Measurements from ENCODE around the gene NFKB1. TPM values are rescaled to one million over a fixed set of nuclear protein-coding genes. Genes with fewer than 3 reads are reported as not detected.

The NFKB1 gene
- total RNA-seq, 4 donors from 2014 or later, result 37.9 to 45.5 (median 43.4) TPM

- no peak for DNase-seq (ENCODE audit: low spot score in 2 of 2)
- no peak overlapping the region for H3K4me3 ChIP-seq (ENCODE audit: low read depth, poor library complexity, severe bottlenecking)
- 85 to 94% methylated on average over 1 of the region's 1 CpG for whole genome bisulfite sequencing, 2 donors
- intact Hi-C loops (cut with DNase I; ENCODE audit: low total_unique reads), result no loop called here
- TF ChIP-seq, protein P1, sequence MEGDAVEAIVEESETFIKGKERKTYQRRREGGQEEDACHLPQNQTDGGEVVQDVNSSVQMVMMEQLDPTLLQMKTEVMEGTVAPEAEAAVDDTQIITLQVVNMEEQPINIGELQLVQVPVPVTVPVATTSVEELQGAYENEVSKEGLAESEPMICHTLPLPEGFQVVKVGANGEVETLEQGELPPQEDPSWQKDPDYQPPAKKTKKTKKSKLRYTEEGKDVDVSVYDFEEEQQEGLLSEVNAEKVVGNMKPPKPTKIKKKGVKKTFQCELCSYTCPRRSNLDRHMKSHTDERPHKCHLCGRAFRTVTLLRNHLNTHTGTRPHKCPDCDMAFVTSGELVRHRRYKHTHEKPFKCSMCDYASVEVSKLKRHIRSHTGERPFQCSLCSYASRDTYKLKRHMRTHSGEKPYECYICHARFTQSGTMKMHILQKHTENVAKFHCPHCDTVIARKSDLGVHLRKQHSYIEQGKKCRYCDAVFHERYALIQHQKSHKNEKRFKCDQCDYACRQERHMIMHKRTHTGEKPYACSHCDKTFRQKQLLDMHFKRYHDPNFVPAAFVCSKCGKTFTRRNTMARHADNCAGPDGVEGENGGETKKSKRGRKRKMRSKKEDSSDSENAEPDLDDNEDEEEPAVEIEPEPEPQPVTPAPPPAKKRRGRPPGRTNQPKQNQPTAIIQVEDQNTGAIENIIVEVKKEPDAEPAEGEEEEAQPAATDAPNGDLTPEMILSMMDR (IDR thresholded peaks at IDR 0.05), result no peak
- TF ChIP-seq POLR2A (IDR thresholded peaks at IDR 0.05), result no peak
Observed at GRCh38 chr4:102598086-102598761, 97.1 kb downstream of the NFKB1 start.

- no peak overlapping the region for H3K4me3 ChIP-seq (ENCODE audit: low read depth, poor library complexity, severe bottlenecking)
- 78 to 80% methylated on average over 6 of the region's 6 CpGs for WGBS, 2 donors
- no peak for DNase-seq (ENCODE audit: low spot score in 2 of 2)
- intact Hi-C loops (cut with DNase I; ENCODE audit: low total_unique reads), result no loop called here
- TF ChIP-seq, protein P1 (IDR thresholded peaks at IDR 0.05), result no peak
- TF ChIP-seq POLR2A (IDR thresholded peaks at IDR 0.05), result no peak
Observed at GRCh38 chr4:102598762-102599374, 97.7 kb downstream of the NFKB1 start.

- no peak overlapping the region for H3K4me3 ChIP-seq (ENCODE audit: low read depth, poor library complexity, severe bottlenecking)
- WGBS, 2 donors, result 74 to 75% methylated on average over 4 of the region's 4 CpGs
- intact Hi-C loops (cut with DNase I; ENCODE audit: low total_unique reads), result no loop called here
- DNase-seq (ENCODE audit: low spot score in 2 of 2), result no peak
- TF ChIP-seq POLR2A (IDR thresholded peaks at IDR 0.05), result no peak
- TF ChIP-seq, protein P1 (IDR thresholded peaks at IDR 0.05), result no peak
Observed at GRCh38 chr4:102599455-102599854, 98.3 kb downstream of the NFKB1 start.

DNA sequence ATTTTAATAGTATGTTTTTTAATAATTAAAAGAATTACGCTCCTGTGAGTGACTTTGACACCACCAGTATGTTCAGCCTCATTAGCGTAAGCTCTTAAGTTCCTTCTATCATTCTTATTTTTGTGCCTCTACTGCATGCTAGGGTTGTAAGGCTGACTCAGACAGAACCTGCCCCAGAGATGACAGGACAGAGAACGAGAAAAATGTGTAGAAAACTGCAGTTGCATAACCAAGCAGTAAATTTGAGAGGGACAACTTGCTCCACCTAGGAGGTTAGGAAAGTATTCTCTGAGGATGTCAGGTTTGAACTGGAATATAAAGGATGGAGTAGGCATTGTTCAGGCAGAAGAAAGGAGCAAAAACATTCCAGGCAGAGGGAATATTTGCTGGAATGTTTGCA, 98.7 kb downstream of the NFKB1 start:
- TF ChIP-seq, protein P1 (IDR thresholded peaks at IDR 0.05), result no peak
- no peak for TF ChIP-seq POLR2A (IDR thresholded peaks at IDR 0.05)
- H3K4me3 ChIP-seq (ENCODE audit: low read depth, poor library complexity, severe bottlenecking), result no peak overlapping the region
- DNase-seq (ENCODE audit: low spot score in 2 of 2), result no peak
- intact Hi-C loops (cut with DNase I; ENCODE audit: low total_unique reads), result no loop called here
- 85 to 86% methylated on average over 3 of the region's 3 CpGs for WGBS, 2 donors

GRCh38 chr4:102600689-102601088, 99.5 kb downstream of the NFKB1 start:
- H3K4me3 ChIP-seq (ENCODE audit: low read depth, poor library complexity, severe bottlenecking), result no peak overlapping the region
- intact Hi-C loops (cut with DNase I; ENCODE audit: low total_unique reads), result no loop called here
- TF ChIP-seq, protein P1 (IDR thresholded peaks at IDR 0.05), result no peak
- no peak for TF ChIP-seq POLR2A (IDR thresholded peaks at IDR 0.05)
- DNase-seq (ENCODE audit: low spot score in 2 of 2), result no peak
